T-helper 17 cell (primary cell): ENCODE results near the gene PTX4. TPM values are rescaled to one million over a fixed set of nuclear protein-coding genes. Genes with fewer than 3 reads are reported as not detected.

Experiments used
- ATAC-seq: fragments of 150-1000 bp; cut with Tn5 transposase; 2 replicates; pipeline ENCODE4 v1.10.0; 2021; ENCODE audit warnings: mild to moderate bottlenecking, moderate library complexity
- DNase-seq, 3 donors: peaks; one replicate each; pipeline versions ENCODE4 v3.0.0 to v3.0.0-alpha.2; 2020 to 2021
- H3K9me3 ChIP-seq: one replicate; pipeline ENCODE4 v1.7.0; 2013; ENCODE audit warnings: low read length, mild to moderate bottlenecking; ENCODE audit not compliant: control insufficient read depth, poor library complexity, severe bottlenecking
- H3K27ac Mint-ChIP-seq: one replicate; pipeline ENCODE4 v1.8.0; 2022; ENCODE audit warnings: mild to moderate bottlenecking, moderate library complexity, mixed read lengths
- H3K27me3 Mint-ChIP-seq: one replicate; pipeline ENCODE4 v1.8.0; 2022; ENCODE audit warnings: mixed read lengths
- H3K36me3 Mint-ChIP-seq: one replicate; pipeline ENCODE4 v1.8.0; 2022; ENCODE audit warnings: low read depth, mixed read lengths
- H3K4me1 Mint-ChIP-seq: one replicate; pipeline ENCODE4 v1.8.0; 2022; ENCODE audit warnings: mild to moderate bottlenecking, mixed read lengths
- H3K4me3 Mint-ChIP-seq: one replicate; pipeline ENCODE4 v1.8.0; 2022; ENCODE audit warnings: mild to moderate bottlenecking, moderate library complexity, mixed read lengths
- total RNA-seq, 4 donors: library from RNA in 2 of 4; stranded (reverse) in 2 of 4; gene quantifications; one replicate each; pipeline ENCODE4 v1.2.3 and lab custom pipeline; 2022 to 2026

The PTX4 gene
- total RNA-seq, 2 donors from 2014 or later, result not detected

DNA sequence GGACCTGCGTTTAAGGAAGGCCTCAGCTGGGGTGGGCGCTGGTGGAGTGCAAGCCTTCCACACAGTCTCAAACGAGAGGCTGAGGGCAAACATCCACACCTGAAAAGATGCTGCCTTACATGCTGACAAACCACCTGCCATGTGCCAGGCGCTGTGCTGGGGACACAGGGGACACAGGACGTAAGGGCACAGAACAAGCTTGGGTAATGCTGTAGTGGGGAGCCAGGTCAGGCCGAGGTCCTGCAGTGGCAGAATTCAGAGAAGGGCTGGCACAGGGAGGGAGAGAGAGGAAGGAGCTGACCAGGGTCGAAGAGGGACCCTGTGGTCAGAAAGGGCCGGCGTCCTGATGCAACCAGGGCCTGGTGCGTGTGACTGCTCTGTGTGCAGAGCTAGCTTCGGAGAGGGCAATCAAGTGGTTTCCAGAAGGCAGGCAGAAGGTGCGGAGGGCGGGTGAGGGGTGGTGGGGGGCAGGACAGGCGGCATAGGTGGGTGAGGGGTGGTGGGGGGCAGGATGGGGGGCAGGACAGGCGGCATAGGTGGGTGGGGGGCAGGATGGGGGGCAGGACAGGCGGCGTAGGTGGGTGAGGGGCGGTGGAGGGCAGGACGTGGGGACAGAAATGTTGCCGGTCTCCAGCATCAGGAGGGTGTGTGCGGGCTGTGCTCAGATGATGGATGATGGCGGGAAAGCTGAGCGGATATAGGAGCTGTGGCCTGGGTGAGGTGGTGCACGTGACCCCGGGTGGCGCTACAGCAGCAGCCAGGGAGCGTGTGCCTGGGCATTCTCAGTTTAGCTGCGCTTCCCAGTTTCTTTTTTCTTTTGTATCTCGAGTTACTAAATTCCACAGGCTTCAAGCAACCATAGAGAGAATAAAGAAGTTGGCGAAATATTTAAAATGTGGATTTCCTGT is 23.2 kb upstream of the PTX4 start:
- DNase-seq, result no peak
- H3K36me3 Mint-ChIP-seq, result peaks cover 3% of the 10 kb centered on the region
- no peaks in the 10 kb centered on the region for H3K27me3 Mint-ChIP-seq
- H3K9me3 ChIP-seq, result no peaks in the 10 kb centered on the region
- no peak overlapping the region for H3K4me3 Mint-ChIP-seq
- no peak overlapping the region for H3K27ac Mint-ChIP-seq
- no peak for ATAC-seq
- H3K4me1 Mint-ChIP-seq, result peaks cover 5% of the 10 kb centered on the region

DNA sequence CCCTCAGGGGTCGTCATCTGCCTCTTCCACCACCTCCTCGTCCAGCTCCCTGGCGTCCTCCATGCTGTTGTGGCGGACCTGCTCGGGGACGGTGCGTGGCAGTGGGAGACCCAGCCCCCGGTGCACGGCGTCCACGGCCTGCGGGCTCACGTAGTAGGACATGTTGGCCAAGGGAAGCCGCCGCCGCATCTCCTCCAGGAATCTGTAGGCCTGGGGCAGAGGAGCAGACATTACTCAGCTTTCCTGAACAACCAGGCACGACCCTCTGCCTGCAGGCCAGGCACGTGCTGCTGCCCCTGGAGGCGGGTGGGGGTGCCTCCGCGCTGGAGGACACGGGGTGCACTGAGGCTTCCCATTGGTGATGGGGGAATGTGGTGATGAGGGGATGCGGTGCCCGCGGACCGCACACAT is 22.2 kb upstream of the PTX4 start:
- peaks cover 3% of the 10 kb centered on the region for H3K4me1 Mint-ChIP-seq
- DNase-seq (no peak), ATAC-seq (no peak)
- peaks cover 3% of the 10 kb centered on the region for H3K36me3 Mint-ChIP-seq
- H3K9me3 ChIP-seq, result no peaks in the 10 kb centered on the region
- H3K4me3 Mint-ChIP-seq, result no peak overlapping the region
- no peaks in the 10 kb centered on the region for H3K27me3 Mint-ChIP-seq
- H3K27ac Mint-ChIP-seq, result no peak overlapping the region

DNA sequence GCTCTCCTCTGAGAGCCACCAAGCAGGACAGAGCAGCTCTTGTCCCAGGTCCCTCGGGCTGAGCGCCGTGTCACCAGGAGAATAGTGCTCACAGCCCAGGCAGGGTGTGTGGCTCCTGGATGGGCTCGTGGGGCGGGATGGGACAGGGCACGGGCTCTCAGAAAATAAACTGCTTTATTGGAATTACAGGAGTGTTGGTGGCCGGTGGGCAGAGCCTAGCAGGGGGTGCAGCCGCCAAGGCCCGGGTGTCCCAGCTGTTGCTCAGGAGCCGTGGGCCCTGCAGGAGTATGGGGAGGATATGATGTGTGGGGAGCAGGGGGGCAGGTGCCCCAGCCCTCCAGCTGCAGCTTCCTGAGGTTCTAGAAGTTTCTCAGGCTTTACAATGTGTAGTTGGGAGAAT is 21.5 kb upstream of the PTX4 start:
- peaks cover 3% of the 10 kb centered on the region for H3K36me3 Mint-ChIP-seq

DNA sequence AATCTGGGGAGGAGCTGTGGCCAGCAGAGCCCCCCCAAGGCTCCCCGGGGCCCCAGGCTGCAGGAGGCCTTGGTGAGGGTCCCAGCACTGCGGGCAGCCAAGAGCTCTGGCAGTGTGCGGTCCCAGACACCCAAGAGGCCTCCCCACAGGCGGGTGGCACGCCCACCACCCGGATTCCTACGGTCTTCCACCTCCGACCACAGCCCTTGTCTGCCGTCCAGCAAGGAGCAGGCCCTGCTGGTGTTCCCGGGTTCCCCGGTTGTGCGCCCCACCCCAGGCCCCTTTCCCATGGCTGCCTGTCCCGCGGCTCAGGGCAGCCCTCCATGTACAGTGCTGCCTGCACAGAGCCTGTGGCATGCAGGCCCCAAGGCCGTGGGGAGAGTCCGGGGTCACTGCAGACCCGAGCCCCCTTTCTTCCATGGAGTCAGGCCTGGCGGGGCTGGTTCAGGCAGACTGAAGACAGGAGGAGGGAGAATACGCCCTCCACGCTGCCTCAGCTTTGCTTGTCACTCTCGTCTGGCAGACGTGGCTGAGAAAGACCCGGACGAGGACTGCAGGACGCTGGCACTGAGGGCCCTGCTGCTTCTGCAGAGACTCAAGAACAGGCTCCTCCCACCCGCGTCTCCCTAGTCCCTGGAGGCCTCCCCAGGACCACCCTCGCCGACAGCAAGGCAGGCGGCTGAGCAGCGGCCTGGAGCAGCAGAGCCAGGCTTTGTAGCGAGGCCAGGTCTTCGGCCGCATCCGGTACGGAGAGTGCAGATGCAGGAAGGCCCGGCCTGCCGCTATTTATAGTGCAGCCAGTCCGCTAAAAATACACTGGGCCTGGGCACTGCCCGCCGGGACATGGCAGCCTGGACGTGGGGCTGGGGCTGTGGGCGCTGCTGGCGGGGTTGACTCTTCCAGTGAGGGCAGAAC is 20.8 kb upstream of the PTX4 start:
- Mint-ChIP-seq H3K4me1 (peaks cover 3% of the 10 kb centered on the region), H3K36me3 (peaks cover 3% of the 10 kb centered on the region), H3K27me3 (no peaks in the 10 kb centered on the region), H3K27ac (no peak overlapping the region), H3K4me3 (no peak overlapping the region)
- DNase-seq, result no peak
- H3K9me3 ChIP-seq, result no peaks in the 10 kb centered on the region
- no peak for ATAC-seq

More for the DNA sequence above, 21.5 kb upstream of the PTX4 start:
- Mint-ChIP-seq H3K4me3 (no peak overlapping the region), H3K4me1 (peaks cover 3% of the 10 kb centered on the region), H3K27me3 (no peaks in the 10 kb centered on the region), H3K27ac (no peak overlapping the region)
- ATAC-seq (no peak), DNase-seq (no peak)
- H3K9me3 ChIP-seq, result no peaks in the 10 kb centered on the region

DNA sequence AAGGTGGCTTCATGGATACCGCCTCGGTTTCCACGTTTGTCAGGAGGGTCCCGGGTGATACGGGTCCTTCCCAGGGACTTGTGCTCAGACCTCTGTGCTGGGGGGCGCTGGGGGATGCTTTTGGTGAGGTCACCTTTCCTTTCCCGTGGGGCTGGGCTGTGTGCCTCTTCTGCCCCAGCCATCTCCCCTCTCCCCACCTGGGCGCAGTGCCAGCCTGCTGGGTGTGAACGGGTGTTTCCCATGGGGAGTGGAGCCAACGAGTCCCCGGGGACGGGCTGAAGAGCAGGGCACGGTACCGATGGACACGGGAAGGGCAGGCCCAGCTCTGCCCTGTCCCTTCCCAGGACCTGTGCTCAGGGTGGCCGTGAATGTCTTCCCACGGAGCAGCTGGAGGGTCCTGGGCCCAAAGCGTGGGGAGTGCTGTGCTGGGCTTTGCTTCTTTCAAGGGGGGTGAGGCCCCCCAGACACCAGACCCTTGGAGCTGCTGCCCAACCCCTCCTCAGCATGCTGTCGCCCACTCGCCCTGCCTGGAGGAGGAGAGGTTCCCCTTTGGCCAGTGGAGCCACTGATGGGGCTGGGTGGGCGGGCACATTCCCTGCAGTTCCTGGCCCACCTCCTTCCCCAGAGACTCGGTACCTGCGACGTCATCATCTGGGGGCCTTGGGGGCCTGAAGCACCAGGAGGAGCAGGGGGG is 19.9 kb upstream of the PTX4 start:
- Mint-ChIP-seq H3K4me3 (no peak overlapping the region), H3K27me3 (no peaks in the 10 kb centered on the region), H3K4me1 (peaks cover 3% of the 10 kb centered on the region), H3K27ac (no peak overlapping the region), H3K36me3 (peaks cover 3% of the 10 kb centered on the region)
- no peak for DNase-seq
- no peak for ATAC-seq
- H3K9me3 ChIP-seq, result no peaks in the 10 kb centered on the region

DNA sequence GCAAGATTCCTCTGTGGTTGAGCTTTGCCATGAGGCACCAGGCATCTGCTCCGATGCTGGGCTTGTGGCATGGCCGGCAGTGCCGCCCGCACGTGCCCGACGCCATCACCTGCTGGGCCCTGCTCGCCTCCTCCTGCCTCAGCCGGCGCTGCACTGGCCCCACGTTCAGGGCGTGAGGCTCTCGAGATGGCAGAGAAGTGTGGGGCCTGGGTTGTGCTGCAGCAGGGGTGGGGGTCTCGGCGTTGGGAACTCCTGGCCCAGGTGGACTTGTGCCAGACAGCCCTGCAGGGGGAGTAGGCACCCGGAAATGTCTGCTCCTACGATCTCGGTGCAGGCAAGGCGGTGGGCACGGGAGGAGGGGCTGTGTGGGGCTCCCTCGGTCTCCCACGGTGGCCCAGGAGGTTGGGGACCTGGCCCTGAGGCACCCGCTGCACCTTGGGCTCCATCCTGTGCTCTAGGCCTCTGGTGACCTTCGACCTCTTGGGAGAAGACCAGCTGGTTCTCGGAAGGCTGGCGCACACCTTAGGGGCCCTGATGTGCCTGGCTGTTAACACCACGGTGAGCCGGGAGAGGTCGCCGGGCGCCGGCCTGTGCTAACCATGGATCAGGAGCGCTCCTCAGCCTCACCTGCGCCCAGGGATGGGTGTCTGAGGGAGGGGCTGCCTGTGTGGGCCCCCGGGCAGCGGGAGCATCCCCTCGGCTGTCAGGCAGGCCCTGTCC is 17.9 kb upstream of the PTX4 start:
- Mint-ChIP-seq H3K27me3 (no peaks in the 10 kb centered on the region), H3K4me1 (peaks cover under 1% of the 10 kb centered on the region), H3K36me3 (no peaks in the 10 kb centered on the region), H3K27ac (no peak overlapping the region), H3K4me3 (no peak overlapping the region)
- H3K9me3 ChIP-seq, result no peaks in the 10 kb centered on the region
- DNase-seq (no peak), ATAC-seq (no peak)

DNA sequence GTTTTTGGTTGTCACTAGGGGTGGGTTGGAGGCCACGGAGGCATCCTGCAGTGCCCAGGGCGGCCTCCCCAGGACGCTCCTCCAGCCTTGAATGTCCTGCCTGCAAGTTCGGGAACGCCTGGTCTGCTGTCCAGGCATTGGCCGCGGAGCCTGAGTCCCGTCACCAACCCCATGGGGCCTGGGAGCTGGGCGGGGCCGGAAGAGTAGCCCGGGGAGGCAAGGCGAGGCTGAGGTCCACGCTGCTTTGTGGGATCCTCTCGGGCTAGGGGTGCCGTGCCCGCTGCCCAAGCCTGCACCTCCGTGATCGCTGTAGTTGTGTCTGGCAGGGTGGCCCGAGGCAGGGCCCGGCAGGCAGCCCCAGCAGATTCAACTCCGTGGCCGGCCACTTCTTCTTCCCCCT is 17.2 kb upstream of the PTX4 start:
- H3K9me3 ChIP-seq, result no peaks in the 10 kb centered on the region
- H3K4me3 Mint-ChIP-seq, result no peak overlapping the region
- no peak for ATAC-seq
- no peaks in the 10 kb centered on the region for H3K36me3 Mint-ChIP-seq
- no peaks in the 10 kb centered on the region for H3K4me1 Mint-ChIP-seq
- H3K27ac Mint-ChIP-seq, result no peak overlapping the region
- DNase-seq, result no peak
- H3K27me3 Mint-ChIP-seq, result no peaks in the 10 kb centered on the region

DNA sequence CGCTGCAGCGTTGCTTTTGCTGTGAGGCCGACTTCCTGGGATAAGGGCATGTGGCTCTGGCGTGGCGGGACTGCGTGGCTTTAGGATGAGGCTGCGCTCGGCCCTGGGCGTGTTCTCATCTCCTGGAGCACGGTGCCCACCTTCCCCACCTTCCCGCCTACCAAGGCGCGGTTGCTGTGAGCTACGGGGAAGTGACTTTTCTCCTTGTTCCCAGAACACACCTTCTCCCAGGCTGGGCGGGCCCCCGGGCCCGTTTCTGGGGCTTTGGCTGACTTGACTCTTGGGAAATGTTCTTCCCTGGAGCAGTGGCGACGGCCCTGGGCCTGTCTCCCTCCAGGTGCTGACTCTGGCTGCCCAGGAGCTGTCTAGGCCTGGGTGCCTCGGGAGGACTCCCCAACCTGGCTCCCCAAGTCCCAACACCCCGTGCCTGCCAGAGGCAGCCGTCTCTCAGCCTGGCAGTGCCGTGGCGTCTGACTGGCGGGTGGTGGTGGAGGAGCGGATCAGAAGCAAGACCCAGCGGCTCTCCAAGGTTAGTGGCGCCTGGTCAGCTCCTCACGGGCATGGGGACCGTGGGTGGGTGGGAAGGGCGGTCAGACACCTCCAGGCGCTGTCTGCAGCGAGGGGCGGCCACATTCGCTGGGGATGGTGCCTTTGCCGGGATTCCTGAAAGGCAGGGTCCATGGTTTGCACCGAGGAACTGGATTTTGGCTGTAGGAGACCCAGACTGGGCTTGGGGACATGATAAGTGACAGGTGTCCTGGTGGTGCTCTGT is 16.5 kb upstream of the PTX4 start:
- ATAC-seq (no peak), DNase-seq (no peak)
- Mint-ChIP-seq H3K27me3 (no peaks in the 10 kb centered on the region), H3K4me3 (no peak overlapping the region), H3K27ac (no peak overlapping the region), H3K36me3 (no peaks in the 10 kb centered on the region), H3K4me1 (no peaks in the 10 kb centered on the region)
- H3K9me3 ChIP-seq, result no peaks in the 10 kb centered on the region

DNA sequence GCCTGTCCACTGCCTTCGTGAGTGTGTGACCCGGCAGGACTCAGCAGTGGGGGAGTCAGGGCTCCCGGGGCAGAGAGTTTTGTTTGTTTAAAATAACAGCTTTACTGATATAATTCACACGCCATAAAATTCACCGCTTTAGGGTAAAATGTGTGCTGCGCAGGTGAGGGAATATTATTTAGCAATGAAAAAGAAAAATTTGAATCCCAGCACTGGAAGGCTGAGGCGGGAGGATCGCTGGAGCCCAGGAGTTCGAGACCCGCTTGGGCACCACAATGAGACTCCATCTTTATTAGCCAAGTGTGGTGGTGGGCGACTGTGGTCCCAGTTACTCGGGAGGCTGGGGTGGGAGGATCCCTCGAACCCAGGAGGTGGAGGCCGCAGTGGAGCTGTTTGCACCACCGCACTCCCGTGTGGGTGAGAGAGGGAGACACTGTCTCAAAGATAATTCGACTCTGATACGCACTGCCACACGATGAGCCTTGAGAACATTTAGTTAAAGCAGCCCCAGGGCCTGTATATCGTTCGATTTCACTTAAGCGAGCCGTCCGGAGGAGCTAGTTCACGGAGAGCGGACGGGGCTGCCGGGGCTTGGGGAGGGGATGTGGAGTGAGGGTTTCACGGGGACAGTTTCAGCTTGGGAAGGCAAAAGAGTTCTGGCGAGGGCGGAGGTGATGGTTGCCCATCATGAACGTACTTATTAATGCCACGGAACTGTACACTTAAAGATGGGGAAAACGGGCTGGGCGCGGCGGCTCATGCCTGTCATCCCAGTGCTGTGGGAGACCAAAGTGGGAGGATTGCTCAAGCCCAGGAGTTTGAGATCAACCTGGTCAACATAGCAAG is 14.6 kb upstream of the PTX4 start:
- no peaks in the 10 kb centered on the region for H3K9me3 ChIP-seq
- Mint-ChIP-seq H3K27ac (no peak overlapping the region), H3K27me3 (no peaks in the 10 kb centered on the region), H3K4me3 (no peak overlapping the region), H3K36me3 (no peaks in the 10 kb centered on the region), H3K4me1 (no peaks in the 10 kb centered on the region)
- DNase-seq (no peak), ATAC-seq (no peak)

DNA sequence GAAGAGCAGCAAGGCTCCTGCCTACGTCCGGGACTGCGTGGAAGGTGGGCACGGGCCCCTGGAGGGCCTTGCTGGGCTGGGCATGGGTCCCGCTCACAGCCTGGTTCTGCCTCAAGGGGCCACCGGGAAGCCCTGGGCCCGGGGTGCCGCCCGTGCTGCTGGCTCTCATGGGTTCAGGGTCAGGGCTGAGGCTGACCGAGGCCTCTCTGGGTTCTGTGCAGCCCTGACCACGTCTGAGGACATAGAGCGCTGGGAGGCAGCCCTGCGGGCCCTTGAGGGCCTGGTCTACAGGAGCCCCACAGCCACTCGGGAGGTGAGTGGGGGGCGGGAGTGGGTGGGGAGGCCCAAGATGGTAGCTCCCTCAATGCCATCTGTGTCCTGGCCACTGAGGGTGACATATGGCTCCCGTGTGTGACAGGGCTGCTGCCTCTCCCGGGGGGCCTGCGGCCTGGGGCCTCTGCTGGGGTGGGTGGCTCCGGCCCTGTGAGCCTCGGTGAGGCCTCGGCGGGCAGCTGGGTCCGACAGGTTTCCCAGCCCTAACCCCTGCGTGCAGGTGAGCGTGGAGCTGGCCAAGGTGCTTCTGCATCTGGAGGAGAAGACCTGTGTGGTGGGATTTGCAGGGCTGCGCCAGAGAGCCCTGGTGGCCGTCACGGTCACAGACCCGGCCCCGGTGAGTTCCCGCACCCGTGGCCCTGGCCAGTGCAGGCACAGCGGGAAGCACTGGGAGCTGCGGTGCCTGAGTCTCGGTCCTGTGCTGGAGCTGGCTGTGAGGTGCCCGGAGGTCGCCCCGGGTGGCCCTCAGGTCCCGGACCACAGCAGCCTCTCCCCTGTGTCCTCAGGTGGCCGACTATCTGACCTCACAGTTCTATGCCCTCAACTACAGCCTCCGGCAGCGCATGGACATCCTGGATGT is 13.6 kb upstream of the PTX4 start:
- Mint-ChIP-seq H3K4me1 (no peaks in the 10 kb centered on the region), H3K27ac (no peak overlapping the region), H3K36me3 (no peaks in the 10 kb centered on the region), H3K27me3 (no peaks in the 10 kb centered on the region), H3K4me3 (no peak overlapping the region)
- DNase-seq (no peak), ATAC-seq (no peak)
- no peaks in the 10 kb centered on the region for H3K9me3 ChIP-seq

DNA sequence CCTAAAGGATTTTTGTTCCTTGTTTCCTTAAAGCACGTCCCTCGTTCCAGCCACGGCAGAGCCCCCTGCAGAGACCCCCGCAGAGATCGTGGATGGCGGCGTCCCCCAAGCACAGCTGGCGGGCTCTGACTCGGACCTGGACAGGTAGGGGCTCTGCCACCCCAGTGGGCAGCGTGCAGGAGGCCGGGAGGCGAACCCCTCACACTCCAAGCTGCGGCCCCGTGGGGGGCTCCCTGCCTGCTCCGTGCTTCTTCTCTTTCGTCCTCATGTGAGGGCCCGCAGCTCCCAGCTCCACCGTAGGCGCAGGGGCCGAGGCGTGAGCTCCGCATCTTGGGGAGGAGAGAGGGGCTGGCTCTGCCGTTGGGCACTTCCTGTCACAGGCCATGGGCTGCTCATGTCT is 12.9 kb upstream of the PTX4 start:
- no peaks in the 10 kb centered on the region for H3K36me3 Mint-ChIP-seq
- H3K9me3 ChIP-seq, result no peaks in the 10 kb centered on the region
- DNase-seq (no peak), ATAC-seq (no peak)
- H3K4me1 Mint-ChIP-seq, result no peaks in the 10 kb centered on the region
- H3K4me3 Mint-ChIP-seq, result no peak overlapping the region
- H3K27me3 Mint-ChIP-seq, result no peaks in the 10 kb centered on the region
- no peak overlapping the region for H3K27ac Mint-ChIP-seq
